HepG2 (cell line): ENCODE data around the gene DGCR8. TPM values are rescaled to one million over a fixed set of nuclear protein-coding genes. Genes with fewer than 3 reads are reported as not detected.

Experiments used
- CHCHD3 ChIP-seq: sonication (generic); formaldehyde crosslinking; IDR thresholded peaks from 2 replicates; pipeline ENCODE4 v1.8.0; 2022; ENCODE audit warnings: mild to moderate bottlenecking, missing genetic modification reagents, moderate library complexity
- EHMT2 ChIP-seq: fragments of 200-600 bp; sonication (generic); IDR thresholded peaks from 2 replicates; pipeline ENCODE4 v1.7.0; 2017; ENCODE audit warnings: antibody characterized with exemption, low read depth, low read length, borderline replicate concordance
- HMGA1 ChIP-seq: sonication (generic); formaldehyde crosslinking; conservative IDR thresholded peaks from 2 replicates; pipeline ENCODE4 v1.4.0; 2020; ENCODE audit warnings: missing genetic modification reagents
- JARID2 ChIP-seq: sonication (generic); formaldehyde crosslinking; IDR thresholded peaks from 2 replicates; pipeline ENCODE4 v1.8.1; 2023; ENCODE audit warnings: missing genetic modification reagents, inconsistent platforms; ENCODE audit not compliant: insufficient replicate concordance
- MAFF ChIP-seq: IDR thresholded peaks from 2 replicates; pipeline ENCODE4 v1.6.1; 2011; ENCODE audit warnings: low read depth, low read length, improper control_type of control experiment
- PLRG1 ChIP-seq: fragments of 450-650 bp; conservative IDR thresholded peaks from 2 replicates; pipeline ENCODE4 v1.6.1; 2016
- TSC22D2 ChIP-seq: sonication (generic); formaldehyde crosslinking; IDR thresholded peaks from 2 replicates; pipeline ENCODE4 v1.5.1; 2020; ENCODE audit warnings: missing genetic modification reagents, mild to moderate bottlenecking, borderline replicate concordance
- ZNF331 ChIP-seq: sonication (generic); formaldehyde crosslinking; IDR thresholded peaks from 2 replicates; pipeline ENCODE4 v1.4.0; 2020; ENCODE audit warnings: missing genetic modification reagents
- ZNF773 ChIP-seq: sonication (generic); formaldehyde crosslinking; IDR thresholded peaks from 2 replicates; pipeline ENCODE4 v1.4.0; 2020; ENCODE audit warnings: missing genetic modification reagents, borderline replicate concordance
- polyA plus RNA-seq, 8 experiments: library from polyadenylated mRNA; depleted of rRNA in 3 of 8; stranded (reverse) in 7 of 8; unstranded in 1 of 8; fragments of >200 nt; fragmentation: Illumina TruSeq in 4 of 8; extraction: Trizol in 4 of 8; gene quantifications; 2 replicates each; pipeline versions ENCODE4 v1.2.1 to v1.2.3, GENCODE V29; 2011 to 2016; ENCODE audit warnings: low read depth in 4 of 8, missing spikeins in 1 of 8, mixed read lengths in 1 of 8; ENCODE audit not compliant: insufficient read depth in 1 of 8
- total RNA-seq, 5 experiments: library from RNA; depleted of rRNA; stranded (reverse); fragments of >200 nt; fragmentation: Illumina TruSeq; extraction: Trizol; gene quantifications; 2 replicates each; pipeline ENCODE4 v1.2.3, GENCODE V29; 2016; ENCODE audit warnings: low read depth in 1 of 5
- TF ChIP-seq, protein P1 (sequence below): sonication (generic); formaldehyde crosslinking; IDR thresholded peaks from 2 replicates; pipeline ENCODE4 v1.5.1; 2020; ENCODE audit warnings: mild to moderate bottlenecking, missing genetic modification reagents, moderate library complexity
- TF ChIP-seq, protein P2 (sequence below): sonication (generic); formaldehyde crosslinking; IDR thresholded peaks from 2 replicates; pipeline ENCODE4 v1.5.0; 2020; ENCODE audit warnings: mild to moderate bottlenecking, missing genetic modification reagents, borderline replicate concordance

The DGCR8 gene
- total and polyA plus RNA-seq, 2 of the 13 experiments (the other 11 are each of a cell fraction or from before 2014, with no cell fraction given): 10.2 to 23.2 TPM

DNA sequence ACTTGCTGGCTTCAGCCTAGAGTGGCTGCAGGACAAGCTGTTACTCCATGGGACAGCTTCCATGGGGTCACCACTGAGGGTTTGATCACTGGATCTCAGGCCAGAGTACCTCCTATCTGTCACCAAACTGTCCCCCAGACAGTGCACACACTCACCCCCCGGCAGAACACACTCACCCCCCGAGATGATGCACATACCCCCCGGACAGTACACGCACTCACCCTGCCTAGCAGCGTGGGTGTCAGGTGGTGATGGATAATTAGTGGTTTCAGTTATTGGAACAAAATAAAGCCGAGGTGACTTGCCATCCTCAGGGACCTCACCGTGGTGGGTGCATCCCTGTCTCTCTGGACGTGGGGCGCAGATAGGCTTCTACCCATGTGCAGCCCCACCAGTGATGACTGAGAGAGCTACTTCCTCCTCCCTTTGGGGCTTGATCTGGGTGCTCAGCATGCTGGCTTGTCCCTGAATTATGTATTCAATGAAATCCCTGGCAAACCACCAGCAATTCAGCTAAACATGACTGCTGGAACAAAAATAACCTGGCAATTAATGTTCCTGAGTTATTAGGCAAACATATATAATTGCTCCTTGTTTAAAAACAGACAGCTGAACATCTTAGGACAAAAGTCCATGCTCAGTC is 40.2 kb upstream of the DGCR8 start (continued):
- TF ChIP-seq, protein P1, sequence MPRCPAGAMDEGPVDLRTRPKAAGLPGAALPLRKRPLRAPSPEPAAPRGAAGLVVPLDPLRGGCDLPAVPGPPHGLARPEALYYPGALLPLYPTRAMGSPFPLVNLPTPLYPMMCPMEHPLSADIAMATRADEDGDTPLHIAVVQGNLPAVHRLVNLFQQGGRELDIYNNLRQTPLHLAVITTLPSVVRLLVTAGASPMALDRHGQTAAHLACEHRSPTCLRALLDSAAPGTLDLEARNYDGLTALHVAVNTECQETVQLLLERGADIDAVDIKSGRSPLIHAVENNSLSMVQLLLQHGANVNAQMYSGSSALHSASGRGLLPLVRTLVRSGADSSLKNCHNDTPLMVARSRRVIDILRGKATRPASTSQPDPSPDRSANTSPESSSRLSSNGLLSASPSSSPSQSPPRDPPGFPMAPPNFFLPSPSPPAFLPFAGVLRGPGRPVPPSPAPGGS (CRISPR knock-in tag): no peak
- no peak for TF ChIP-seq TSC22D2
- no peak for TF ChIP-seq ZNF331 (CRISPR knock-in tag)
- TF ChIP-seq EHMT2: no peak
- TF ChIP-seq, protein P2, sequence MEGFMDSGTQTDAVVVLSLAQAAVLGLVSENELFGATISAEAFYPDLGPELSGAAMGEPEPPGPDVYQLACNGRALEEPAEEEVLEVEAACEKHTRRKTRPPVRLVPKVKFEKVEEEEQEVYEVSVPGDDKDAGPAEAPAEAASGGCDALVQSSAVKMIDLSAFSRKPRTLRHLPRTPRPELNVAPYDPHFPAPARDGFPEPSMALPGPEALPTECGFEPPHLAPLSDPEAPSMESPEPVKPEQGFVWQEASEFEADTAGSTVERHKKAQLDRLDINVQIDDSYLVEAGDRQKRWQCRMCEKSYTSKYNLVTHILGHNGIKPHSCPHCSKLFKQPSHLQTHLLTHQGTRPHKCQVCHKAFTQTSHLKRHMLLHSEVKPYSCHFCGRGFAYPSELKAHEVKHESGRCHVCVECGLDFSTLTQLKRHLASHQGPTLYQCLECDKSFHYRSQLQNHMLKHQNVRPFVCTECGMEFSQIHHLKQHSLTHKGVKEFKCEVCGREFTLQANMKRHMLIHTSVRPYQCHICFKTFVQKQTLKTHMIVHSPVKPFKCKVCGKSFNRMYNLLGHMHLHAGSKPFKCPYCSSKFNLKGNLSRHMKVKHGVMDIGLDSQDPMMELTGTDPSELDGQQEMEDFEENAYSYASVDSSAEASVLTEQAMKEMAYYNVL (CRISPR knock-in tag): no peak
- no peak for TF ChIP-seq ZNF773 (CRISPR knock-in tag)
- TF ChIP-seq HMGA1: no peak
- TF ChIP-seq PLRG1: no peak
- no peak for TF ChIP-seq JARID2 (CRISPR knock-in tag)
- TF ChIP-seq MAFF: no peak
- TF ChIP-seq CHCHD3 (CRISPR knock-in tag): no peak
